Fibroblast of skin of right quadriceps (primary cell): ENCODE measurements around the gene PORCN.

Source experiments
- DNase-seq: peaks from one replicate; pipeline ENCODE4 v3.0.0-alpha.2; 2013

PORCN gene

DNA sequence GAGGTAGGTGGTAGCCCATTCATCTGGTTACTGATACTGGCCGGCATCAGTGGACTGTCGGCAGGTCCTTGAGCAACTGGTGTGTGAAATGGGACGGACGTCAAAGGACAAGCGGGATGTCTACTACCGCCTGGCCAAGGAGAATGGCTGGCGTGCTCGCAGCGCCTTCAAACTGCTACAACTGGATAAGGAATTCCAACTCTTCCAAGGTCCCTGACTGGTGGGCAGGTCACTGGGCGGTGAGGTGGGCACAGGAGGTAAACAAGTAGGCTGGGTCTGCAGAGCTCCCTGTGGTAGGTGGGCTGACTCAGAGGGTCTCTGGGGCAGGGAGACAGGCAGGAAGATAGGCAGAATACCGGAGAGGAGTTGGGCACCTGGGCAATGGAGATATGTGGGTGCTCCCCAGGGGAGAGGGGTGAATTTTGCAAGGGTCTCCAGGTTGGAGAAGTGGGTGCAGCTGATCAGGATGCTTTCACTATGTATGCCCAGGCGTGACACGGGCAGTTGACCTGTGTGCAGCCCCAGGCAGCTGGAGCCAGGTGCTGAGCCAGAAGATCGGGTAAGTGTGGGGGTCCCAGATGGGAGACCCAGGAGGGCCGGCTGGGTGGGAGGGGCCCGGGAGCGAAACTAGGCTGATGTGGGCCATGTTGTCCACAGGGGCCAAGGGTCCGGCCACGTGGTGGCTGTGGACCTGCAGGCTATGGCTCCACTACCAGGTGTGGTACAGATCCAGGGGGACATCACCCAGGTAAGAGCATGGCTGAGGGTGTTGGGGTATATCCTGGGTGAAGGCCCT is 30.6 kb upstream of the PORCN start:
- DNase-seq, result no peak

- DNase-seq, result no peak
These were observed 30.0 kb upstream of the PORCN start for GRCh38 chrX:48478806-48479205.

GRCh38 chrX:48480142-48480541 is 28.6 kb upstream of the PORCN start:
- no peak for DNase-seq

- DNase-seq, result no peak
These were observed 28.2 kb upstream of the PORCN start for GRCh38 chrX:48480583-48480982.

DNA sequence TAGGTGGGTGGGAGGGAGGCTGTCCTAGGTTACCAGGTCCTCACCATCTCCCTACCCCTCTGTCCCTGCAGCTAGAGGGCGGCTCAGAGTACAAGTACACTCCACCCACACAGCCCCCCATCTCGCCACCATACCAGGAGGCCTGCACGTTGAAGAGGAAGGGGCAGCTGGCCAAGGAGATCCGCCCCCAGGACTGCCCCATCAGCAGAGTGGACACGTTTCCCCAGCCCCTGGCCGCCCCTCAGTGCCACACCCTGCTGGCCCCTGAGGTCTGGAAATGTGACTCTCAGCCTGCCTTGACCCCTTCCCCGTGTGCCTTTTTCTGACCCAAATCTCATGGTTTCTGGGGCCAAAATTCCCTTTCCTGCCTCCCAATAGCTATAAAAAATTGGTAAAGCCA is 26.3 kb upstream of the PORCN start:
- no peak for DNase-seq

DNA sequence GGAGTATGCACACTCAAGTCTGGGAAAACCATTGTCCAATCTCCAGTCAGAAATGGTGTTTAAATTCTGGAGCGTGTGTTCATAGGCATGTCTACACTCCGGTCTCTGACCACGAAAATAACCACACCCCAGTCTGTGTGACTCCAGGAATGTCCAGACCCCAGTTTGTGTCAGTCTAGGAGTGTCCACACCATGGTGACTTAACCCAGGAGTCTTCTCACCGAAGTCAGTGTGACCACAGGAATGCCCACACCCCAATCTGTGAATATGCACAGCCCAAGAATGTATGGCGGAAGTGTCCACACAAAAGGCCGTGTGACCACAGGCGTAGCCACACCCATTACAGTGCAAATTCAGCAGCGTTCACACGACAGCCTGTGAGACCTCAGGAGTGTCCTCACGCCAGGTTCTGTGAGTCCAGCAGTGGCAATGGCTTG is 21.4 kb upstream of the PORCN start:
- DNase-seq, result peak; percentile 85

DNA sequence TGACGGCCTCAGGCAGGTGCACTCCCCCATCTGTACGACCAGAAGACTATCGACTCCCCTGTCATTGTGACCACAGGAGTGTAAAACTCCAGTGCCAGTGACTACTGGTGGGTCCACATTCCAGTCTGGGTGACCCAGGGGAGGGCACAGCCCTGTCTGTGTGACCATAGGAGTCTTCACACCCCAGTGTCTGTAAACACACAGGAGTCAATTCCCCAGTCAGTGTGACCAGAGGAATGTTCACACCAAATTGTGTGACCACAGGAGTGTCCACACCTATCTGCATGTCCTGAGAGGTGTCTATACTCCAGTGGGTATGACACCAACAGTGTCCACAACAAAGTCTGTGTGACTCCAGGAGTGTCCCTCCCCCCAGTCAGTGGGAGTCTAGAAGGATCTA is 20.8 kb upstream of the PORCN start:
- DNase-seq, result no peak

DNA sequence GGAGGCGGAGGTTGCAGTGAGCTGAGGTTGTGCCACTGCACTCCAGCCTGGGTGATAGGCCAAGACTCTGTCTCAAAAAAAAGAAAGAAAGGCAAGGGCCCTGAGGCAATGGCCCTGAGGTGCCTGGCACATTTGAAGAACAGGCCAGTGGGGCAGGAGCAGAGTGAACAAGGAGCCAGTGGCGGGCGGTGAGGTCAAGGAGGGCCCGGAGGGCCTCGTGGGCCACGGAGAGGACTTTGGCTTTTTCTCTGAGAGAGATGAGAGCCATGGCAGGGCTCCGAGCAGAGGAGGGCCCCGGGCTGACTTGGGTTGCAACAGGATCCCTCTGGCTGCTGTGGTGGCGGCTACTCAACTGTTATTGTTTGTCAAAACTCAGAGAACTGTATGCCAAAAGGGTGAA is 19.5 kb upstream of the PORCN start:
- no peak for DNase-seq

DNA sequence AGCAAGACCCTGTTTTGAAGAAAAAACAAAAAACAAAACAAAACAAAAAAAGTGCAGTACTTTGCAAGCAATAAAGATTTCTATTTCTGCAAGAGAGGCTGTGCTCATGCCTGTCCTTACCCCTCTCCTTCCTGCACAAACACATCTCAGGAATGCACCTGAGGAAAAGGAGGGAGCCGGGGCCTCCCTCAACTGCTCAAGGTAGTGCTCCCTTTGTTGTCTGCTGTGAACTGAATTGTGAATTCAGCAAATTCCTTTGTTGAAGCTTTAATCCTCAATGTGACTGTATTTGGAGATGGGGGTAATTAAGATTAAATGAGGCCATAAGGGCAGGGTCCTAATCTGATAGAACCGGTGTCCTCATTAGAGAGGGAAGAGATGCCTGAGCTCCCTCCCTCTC is 18.9 kb upstream of the PORCN start:
- no peak for DNase-seq

GRCh38 chrX:48490661-48491060 is 18.1 kb upstream of the PORCN start:
- no peak for DNase-seq

DNA sequence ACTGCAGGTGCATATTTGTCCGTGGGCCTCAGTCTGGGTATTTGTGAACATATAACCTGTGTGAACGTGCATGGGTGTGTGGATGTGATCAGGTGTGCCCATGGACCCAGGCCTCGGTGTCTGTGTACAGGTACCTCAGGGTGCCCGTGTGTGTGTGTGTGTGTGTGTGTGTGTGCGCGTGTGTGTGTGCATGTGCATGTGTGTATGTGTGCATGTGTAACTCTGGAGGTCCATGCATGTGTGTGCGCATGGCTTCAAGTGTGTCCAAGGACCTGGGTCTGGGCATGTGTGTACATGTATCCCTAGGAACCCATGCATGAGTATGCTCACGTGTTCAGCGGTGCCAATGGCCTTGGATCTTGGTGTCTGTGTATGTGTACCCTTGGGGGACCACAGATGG is 17.0 kb upstream of the PORCN start:
- no peak for DNase-seq

GRCh38 chrX:48492293-48492910 is 16.4 kb upstream of the PORCN start:
- peak; percentile 49 for DNase-seq

- peak; percentile 35 for DNase-seq
These were observed 14.9 kb upstream of the PORCN start for GRCh38 chrX:48493890-48494364.

DNA sequence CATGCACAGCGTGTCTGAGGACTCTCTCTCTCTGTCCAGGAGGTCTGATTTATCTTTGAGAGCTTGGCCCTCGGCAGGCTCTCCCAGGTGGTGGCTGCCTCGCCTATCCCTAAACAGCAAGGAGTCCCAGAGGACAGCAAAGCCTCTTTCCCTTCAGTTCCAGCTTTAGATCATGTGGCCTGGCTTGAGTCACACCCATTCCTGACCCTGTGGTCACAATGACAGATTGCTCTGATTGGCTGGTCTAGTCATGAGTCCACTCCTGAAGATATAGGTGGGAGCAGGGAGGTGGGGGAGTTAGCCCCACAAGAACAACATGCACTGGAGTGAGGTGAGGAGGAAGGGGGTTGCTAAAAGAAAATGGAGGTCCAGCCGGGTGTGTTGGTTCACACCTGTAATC is 12.1 kb upstream of the PORCN start:
- DNase-seq, result no peak

GRCh38 chrX:48497871-48498270 is 10.9 kb upstream of the PORCN start:
- no peak for DNase-seq

DNA sequence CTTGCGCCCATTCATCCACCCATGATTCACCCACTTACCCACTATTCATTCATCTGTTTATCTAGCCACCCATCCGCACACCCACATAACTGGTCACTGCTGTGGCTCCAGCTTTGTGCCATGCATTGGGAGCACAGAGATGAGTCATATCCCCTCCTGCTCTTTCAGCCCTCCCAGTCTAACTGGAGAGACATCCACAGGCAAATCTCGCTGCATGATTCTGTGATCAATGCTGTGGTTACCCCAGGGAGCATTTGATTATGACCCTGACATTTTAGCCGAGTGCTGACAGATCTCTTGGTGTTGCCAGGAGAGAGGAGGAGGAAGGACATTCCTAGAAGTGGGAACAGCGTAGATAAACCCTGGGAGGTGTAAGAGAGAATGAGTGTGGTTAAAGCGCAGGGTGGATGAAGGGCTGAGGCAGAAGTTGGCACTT is 10.4 kb upstream of the PORCN start:
- DNase-seq, result peak; percentile 66

DNA sequence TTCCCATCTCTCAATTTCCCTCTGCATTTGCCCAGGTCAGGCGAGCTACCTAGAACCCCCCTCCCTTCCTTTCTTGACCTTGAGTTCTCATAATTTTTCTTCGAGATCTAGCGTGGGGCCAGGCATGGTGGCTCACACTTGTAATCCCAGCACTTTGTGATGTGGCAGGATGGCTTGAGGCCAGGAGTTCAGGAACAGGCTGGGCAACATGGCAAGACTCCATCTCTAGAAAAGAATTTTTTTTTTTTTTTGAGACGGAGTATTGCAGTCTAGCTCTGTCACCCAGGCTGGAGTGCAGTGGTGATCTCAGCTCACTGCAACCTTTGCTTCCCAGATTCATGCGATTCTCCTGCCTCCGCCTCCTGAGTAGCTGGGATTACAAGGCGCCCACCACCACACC is 4.5 kb upstream of the PORCN start:
- DNase-seq, result no peak

- DNase-seq, result no peak
These were observed 3.3 kb upstream of the PORCN start for GRCh38 chrX:48505481-48505880.

DNA sequence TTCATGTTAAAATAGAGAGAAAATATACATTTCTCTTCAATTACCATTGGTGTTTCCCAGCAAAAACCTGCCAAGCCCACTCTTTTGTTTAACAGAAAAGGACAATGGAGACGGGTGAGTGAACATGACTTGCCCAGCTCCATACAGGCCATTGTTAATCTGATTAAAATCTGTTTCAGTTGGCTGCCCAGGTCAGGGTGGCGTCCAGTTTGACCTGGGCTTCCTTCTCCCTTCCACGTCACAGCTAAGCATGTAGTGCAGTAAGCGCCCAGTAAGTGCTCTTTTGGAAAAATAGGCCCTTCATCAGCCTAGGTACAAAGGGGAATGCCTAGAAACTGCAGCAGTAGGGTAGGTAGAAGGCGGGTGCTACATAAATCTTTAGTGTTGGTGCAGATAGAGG is 1.5 kb upstream of the PORCN start:
- DNase-seq, result no peak

DNA sequence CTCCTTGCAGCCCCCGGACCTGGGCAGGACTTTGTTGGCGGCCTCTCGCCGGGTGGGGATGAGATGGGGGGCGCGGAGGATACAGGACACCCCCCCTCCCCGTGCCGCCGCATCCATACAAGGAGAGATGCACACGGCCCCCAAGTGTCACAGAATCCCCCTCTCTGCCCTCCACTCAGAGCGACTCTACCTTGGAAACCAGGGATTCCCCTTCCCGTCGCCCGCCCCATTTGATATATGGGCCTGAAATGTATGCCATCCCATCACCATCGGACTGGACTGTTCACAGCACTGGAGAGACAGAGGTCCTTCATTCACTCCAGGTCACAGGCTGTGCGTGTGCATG is 426 bp downstream of the PORCN start:
- DNase-seq, result no peak

GRCh38 chrX:48509619-48510018 is 827 bp downstream of the PORCN start:
- DNase-seq, result no peak

GRCh38 chrX:48511560-48511959 is 2.8 kb downstream of the PORCN start:
- no peak for DNase-seq

- no peak for DNase-seq
These were observed 3.7 kb downstream of the PORCN start for GRCh38 chrX:48512371-48512935.

DNA sequence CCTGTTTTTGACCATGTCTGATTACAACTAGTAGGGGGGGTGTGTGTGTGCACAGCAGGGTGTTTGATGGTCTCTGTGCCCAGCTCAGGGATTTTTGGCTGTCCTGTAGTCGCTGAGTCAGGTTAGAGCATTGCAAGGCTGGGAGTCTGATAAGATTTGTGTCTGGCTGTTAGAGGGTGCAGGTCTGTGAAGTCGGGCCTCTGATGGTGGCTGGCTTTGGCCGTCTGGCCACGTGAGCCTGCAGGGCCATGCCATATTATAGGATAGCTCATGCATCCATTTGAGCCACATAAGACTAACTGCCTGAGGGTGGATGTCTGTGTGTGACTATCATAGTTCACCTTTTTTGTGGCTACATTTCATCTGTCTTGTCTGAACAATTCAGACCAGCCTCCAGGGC is 4.9 kb downstream of the PORCN start:
- no peak for DNase-seq
